HG03045 (cell line): Measurements from ENCODE around the gene TBL1X.

Experiments
- ATAC-seq: cut with Tn5 transposase; IDR thresholded peaks from one replicate; pipeline ENCODE4 v1.9.1; 2021; ENCODE audit warnings: mild to moderate bottlenecking, moderate library complexity; ENCODE audit not compliant: unreplicated experiment

TBL1X gene

GRCh38 chrX:9789555-9789954 is 324.7 kb downstream of the TBL1X start:
- no peak for ATAC-seq
